BLaER1 (cell line): ENCODE measurements around the gene IGSF5.

ENCODE experiments used
- H3K27ac ChIP-seq: shearing (Covaris generic); formaldehyde crosslinking; 2 replicates; pipeline ENCODE4 v1.8.1; 2022
- H3K27me3 ChIP-seq: shearing (Covaris generic); formaldehyde crosslinking; 2 replicates; pipeline ENCODE4 v1.8.1; 2022
- H3K36me3 ChIP-seq: shearing (Covaris generic); formaldehyde crosslinking; 2 replicates; pipeline ENCODE4 v1.8.1; 2022
- H3K4me1 ChIP-seq: shearing (Covaris generic); formaldehyde crosslinking; 2 replicates; pipeline ENCODE4 v1.8.1; 2022
- H3K4me2 ChIP-seq: shearing (Covaris generic); formaldehyde crosslinking; 2 replicates; pipeline ENCODE4 v1.8.1; 2022
- H3K4me3 ChIP-seq: shearing (Covaris generic); formaldehyde crosslinking; 2 replicates; pipeline ENCODE4 v1.8.1; 2022
- H3K9ac ChIP-seq: shearing (Covaris generic); formaldehyde crosslinking; 2 replicates; pipeline ENCODE4 v1.8.1; 2022
- H3K9me3 ChIP-seq: shearing (Covaris generic); formaldehyde crosslinking; 2 replicates; pipeline ENCODE4 v1.8.1; 2022
- H4K20me1 ChIP-seq: shearing (Covaris generic); formaldehyde crosslinking; 2 replicates; pipeline ENCODE4 v1.8.1; 2022
- Cebpa-rat ChIP-seq: shearing (Covaris generic); IDR thresholded peaks from 2 replicates; pipeline ENCODE4 v1.8.1; 2022

Gene IGSF5

DNA sequence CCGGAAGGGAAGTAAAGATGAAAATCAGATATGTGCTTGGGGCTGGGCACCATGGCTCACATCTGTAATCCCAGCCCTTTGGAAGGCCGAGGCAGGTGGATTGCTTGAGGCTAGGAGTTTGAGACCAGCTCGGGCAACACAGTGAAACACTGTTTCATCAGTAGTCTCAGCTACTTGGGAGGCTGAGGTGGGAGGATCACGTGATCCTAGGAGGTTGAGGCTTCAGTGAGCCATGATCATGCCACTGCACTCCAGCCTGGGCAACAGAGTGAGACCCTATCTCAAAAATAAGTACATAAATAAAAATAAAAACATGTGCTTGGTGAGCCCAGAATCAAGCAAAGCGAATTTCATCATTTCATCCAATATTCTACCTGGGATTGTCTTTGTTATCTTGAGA is 98.9 kb downstream of the IGSF5 start:
- no peak for TF ChIP-seq Cebpa-rat
- Histone ChIP-seq H3K9ac (no peak overlapping the region), H3K4me2 (no peak overlapping the region), H3K36me3 (no peaks in the 10 kb centered on the region), H4K20me1 (no peaks in the 10 kb centered on the region), H3K4me3 (no peak overlapping the region), H3K27ac (no peak overlapping the region), H3K4me1 (no peaks in the 10 kb centered on the region), H3K9me3 (no peaks in the 10 kb centered on the region), H3K27me3 (no peaks in the 10 kb centered on the region)

DNA sequence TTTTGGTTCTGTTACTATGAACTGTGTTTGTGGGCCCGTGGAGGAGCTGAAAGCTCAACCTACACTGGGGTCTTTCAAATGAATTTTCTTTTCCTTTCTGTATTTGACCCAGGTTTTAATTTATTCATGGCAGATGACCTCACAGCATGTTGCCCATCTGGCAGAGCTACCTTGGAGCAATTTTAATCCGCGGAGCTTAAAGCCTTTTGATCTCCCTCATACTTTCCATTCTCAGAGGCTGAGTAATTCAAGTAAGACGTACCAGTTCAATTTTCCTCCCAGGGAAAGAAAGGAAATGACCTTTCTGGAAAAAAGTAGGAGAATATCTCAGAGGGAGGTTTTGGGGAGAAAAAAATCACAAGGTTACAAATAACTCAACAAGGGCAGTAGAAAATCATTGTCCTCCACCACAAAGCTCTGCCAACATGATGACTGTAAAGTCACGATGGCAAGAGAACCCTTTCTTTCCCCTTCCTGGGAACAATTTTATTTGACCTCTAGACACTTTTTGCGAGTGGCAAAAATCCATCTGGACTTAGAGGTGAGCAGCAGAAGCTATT is 100.7 kb downstream of the IGSF5 start:
- no peaks in the 10 kb centered on the region for H4K20me1 ChIP-seq
- no peak overlapping the region for H3K27ac ChIP-seq
- no peaks in the 10 kb centered on the region for H3K27me3 ChIP-seq
- H3K4me2 ChIP-seq: no peak overlapping the region
- H3K9ac ChIP-seq: no peak overlapping the region
- H3K4me3 ChIP-seq: no peak overlapping the region
- no peaks in the 10 kb centered on the region for H3K9me3 ChIP-seq
- no peaks in the 10 kb centered on the region for H3K4me1 ChIP-seq
- no peaks in the 10 kb centered on the region for H3K36me3 ChIP-seq
- TF ChIP-seq Cebpa-rat: no peak

DNA sequence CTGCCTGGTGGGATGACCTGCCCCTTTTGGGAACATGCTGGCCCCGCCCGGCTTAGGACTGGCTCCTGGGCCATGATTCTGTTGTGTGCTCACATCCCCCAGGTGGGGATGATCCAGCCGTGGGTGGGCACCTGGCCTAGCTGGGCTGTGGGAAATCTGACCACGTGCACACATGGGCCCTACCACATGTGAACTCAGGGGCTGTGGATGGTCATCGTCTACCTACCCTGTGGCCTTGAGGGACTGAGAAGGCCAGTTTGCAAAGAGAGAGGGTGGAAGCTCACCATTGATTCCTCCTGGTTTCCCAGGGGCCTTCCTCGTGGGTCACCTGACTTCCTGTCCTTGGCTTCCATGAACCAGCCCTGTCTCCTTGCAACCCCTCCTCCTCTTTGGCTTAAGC is 102.9 kb downstream of the IGSF5 start:
- Histone ChIP-seq H3K4me3 (no peak overlapping the region), H3K27me3 (no peaks in the 10 kb centered on the region), H4K20me1 (no peaks in the 10 kb centered on the region), H3K4me2 (no peak overlapping the region), H3K27ac (no peak overlapping the region), H3K4me1 (no peaks in the 10 kb centered on the region), H3K9me3 (no peaks in the 10 kb centered on the region), H3K9ac (no peak overlapping the region), H3K36me3 (no peaks in the 10 kb centered on the region)
- no peak for TF ChIP-seq Cebpa-rat

DNA sequence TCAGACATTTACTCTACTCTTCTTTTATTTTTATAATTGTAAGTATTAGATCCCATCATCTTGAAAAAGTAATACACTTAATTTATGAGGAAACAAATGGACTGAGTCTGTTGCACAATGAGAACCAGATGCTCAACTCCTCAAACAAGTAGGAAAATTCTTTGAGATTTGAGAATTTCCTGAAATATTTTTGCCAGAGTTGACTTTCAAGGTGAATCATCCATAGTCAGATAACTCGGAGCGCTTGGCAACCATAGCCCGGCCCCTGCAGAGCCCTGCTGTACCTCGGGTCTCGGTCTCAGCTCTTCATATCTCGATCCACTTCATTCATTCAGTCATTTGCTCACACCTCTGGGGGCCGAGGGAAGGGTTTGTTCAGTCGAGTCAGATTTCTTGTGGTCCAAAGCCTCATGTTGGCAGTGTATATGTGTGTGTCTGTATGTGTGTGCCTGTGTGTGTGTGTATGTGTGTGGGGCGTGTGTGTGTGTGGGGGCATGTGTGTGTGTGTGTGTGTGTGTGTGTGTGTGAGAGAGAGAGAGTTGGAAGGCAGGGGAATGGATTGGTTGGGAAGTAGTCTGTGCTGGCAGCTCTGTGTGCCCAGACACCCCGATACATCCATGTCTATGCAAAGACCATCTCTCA is 104.2 kb downstream of the IGSF5 start:
- Histone ChIP-seq H3K9ac (no peak overlapping the region), H3K27me3 (no peaks in the 10 kb centered on the region), H3K9me3 (no peaks in the 10 kb centered on the region; the same call in 1 of the 2 replicates)

GRCh38 chr21:39850333-39850732 is 105.3 kb downstream of the IGSF5 start:
- no peak overlapping the region for H3K4me2 ChIP-seq
- H4K20me1 ChIP-seq: no peaks in the 10 kb centered on the region
- no peaks in the 10 kb centered on the region for H3K27me3 ChIP-seq
- no peaks in the 10 kb centered on the region; the same call in 1 of the 2 replicates for H3K9me3 ChIP-seq
- TF ChIP-seq Cebpa-rat: no peak
- H3K4me3 ChIP-seq: no peak overlapping the region
- no peaks in the 10 kb centered on the region for H3K4me1 ChIP-seq
- H3K27ac ChIP-seq: no peak overlapping the region
- no peaks in the 10 kb centered on the region for H3K36me3 ChIP-seq
- H3K9ac ChIP-seq: no peak overlapping the region

More for the DNA sequence above, 104.2 kb downstream of the IGSF5 start:
- Histone ChIP-seq H3K4me3 (no peak overlapping the region), H3K4me1 (no peaks in the 10 kb centered on the region), H3K4me2 (no peak overlapping the region), H3K36me3 (no peaks in the 10 kb centered on the region), H4K20me1 (no peaks in the 10 kb centered on the region), H3K27ac (no peak overlapping the region)
- TF ChIP-seq Cebpa-rat: no peak

- no peak overlapping the region for H3K4me3 ChIP-seq
- H3K36me3 ChIP-seq: no peaks in the 10 kb centered on the region
- TF ChIP-seq Cebpa-rat: no peak
- no peak overlapping the region for H3K9ac ChIP-seq
- H3K4me1 ChIP-seq: no peaks in the 10 kb centered on the region
- H3K27ac ChIP-seq: no peak overlapping the region
- H3K4me2 ChIP-seq: no peak overlapping the region
- no peaks in the 10 kb centered on the region for H3K27me3 ChIP-seq
- H4K20me1 ChIP-seq: no peaks in the 10 kb centered on the region
- H3K9me3 ChIP-seq: no peaks in the 10 kb centered on the region; the same call in 1 of the 2 replicates
These were observed 106.1 kb downstream of the IGSF5 start for GRCh38 chr21:39851002-39851618.
